ENCODE results near the gene DPP4.

DNA sequence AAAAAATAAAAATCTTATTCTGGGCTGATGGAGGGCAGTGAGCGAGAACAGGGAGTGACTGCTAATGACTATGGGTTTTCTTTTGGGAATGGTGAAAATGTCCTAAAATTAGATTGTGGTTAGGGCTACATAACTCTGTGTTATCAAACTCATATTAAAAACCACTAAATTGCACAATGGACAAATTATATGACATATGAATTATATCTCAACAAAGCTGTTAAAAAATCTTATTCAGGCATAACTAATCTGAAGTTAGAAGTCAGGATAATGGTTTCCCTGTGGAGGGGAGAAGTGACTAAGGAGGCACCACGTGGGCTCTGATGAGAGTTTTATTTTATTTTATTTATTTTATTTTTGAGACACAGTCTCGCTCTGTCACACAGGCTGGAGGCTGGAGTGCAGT, 32.1 kb upstream of the DPP4 start:
- TF ChIP-seq MLLT10 (CRISPR knock-in tag; IDR thresholded peaks at IDR 0.05) (no peak), RBM39 (IDR thresholded peaks at IDR 0.05; ENCODE audit: low read depth, low read length, poor library complexity, severe bottlenecking) (no peak), POLR2A (IDR thresholded peaks at IDR 0.05; ENCODE audit: insufficient read depth in 1 of 2, low read depth in 2 of 2, low read length in 2 of 2) (no peak), POLR2AphosphoS5 (IDR thresholded peaks at IDR 0.05; ENCODE audit: low read depth, low read length) (no peak), ZBTB3 (CRISPR knock-in tag; IDR thresholded peaks at IDR 0.05; ENCODE audit: borderline replicate concordance, low read depth) (no peak), HNRNPH1 (optimal IDR thresholded peaks at IDR 0.05; ENCODE audit: low read depth, low read length) (no peak), CEBPB (IDR thresholded peaks at IDR 0.05; ENCODE audit: borderline replicate concordance, low read depth, low read length) (no peak), ZNF766 (CRISPR knock-in tag; IDR thresholded peaks at IDR 0.05; ENCODE audit: borderline replicate concordance) (no peak), KAT7 (CRISPR knock-in tag; IDR thresholded peaks at IDR 0.05; ENCODE audit: borderline replicate concordance) (no peak), XBP1 (CRISPR knock-in tag; IDR thresholded peaks at IDR 0.05) (no peak)
- TF ChIP-seq, protein P1, sequence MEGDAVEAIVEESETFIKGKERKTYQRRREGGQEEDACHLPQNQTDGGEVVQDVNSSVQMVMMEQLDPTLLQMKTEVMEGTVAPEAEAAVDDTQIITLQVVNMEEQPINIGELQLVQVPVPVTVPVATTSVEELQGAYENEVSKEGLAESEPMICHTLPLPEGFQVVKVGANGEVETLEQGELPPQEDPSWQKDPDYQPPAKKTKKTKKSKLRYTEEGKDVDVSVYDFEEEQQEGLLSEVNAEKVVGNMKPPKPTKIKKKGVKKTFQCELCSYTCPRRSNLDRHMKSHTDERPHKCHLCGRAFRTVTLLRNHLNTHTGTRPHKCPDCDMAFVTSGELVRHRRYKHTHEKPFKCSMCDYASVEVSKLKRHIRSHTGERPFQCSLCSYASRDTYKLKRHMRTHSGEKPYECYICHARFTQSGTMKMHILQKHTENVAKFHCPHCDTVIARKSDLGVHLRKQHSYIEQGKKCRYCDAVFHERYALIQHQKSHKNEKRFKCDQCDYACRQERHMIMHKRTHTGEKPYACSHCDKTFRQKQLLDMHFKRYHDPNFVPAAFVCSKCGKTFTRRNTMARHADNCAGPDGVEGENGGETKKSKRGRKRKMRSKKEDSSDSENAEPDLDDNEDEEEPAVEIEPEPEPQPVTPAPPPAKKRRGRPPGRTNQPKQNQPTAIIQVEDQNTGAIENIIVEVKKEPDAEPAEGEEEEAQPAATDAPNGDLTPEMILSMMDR (CRISPR knock-in tag; IDR thresholded peaks at IDR 0.05), result no peak
- TF ChIP-seq, protein P2, sequence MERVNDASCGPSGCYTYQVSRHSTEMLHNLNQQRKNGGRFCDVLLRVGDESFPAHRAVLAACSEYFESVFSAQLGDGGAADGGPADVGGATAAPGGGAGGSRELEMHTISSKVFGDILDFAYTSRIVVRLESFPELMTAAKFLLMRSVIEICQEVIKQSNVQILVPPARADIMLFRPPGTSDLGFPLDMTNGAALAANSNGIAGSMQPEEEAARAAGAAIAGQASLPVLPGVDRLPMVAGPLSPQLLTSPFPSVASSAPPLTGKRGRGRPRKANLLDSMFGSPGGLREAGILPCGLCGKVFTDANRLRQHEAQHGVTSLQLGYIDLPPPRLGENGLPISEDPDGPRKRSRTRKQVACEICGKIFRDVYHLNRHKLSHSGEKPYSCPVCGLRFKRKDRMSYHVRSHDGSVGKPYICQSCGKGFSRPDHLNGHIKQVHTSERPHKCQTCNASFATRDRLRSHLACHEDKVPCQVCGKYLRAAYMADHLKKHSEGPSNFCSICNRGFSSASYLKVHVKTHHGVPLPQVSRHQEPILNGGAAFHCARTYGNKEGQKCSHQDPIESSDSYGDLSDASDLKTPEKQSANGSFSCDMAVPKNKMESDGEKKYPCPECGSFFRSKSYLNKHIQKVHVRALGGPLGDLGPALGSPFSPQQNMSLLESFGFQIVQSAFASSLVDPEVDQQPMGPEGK (CRISPR knock-in tag; IDR thresholded peaks at IDR 0.05), result no peak
- TF ChIP-seq, protein P3, sequence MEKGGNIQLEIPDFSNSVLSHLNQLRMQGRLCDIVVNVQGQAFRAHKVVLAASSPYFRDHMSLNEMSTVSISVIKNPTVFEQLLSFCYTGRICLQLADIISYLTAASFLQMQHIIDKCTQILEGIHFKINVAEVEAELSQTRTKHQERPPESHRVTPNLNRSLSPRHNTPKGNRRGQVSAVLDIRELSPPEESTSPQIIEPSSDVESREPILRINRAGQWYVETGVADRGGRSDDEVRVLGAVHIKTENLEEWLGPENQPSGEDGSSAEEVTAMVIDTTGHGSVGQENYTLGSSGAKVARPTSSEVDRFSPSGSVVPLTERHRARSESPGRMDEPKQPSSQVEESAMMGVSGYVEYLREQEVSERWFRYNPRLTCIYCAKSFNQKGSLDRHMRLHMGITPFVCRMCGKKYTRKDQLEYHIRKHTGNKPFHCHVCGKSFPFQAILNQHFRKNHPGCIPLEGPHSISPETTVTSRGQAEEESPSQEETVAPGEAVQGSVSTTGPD (CRISPR knock-in tag; IDR thresholded peaks at IDR 0.05), result no peak
- TF ChIP-seq, protein P4, sequence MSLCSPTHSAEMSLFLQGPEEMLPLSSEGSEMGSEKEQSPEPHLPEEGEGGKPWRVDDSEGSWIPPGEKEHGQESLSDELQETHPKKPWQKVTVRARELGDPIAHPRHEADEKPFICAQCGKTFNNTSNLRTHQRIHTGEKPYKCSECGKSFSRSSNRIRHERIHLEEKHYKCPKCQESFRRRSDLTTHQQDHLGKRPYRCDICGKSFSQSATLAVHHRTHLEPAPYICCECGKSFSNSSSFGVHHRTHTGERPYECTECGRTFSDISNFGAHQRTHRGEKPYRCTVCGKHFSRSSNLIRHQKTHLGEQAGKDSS (CRISPR knock-in tag; IDR thresholded peaks at IDR 0.05; ENCODE audit: borderline replicate concordance, low read depth), result no peak
